ENCODE data around the gene PKP1.

PKP1 gene

GRCh38 chr1:201283836-201284553 lies 689 bp downstream of the PKP1 start:
- DNase-seq, result no peak

- no peak for DNase-seq
Observed at GRCh38 chr1:201284636-201285035, 1.3 kb downstream of the PKP1 start.

DNA sequence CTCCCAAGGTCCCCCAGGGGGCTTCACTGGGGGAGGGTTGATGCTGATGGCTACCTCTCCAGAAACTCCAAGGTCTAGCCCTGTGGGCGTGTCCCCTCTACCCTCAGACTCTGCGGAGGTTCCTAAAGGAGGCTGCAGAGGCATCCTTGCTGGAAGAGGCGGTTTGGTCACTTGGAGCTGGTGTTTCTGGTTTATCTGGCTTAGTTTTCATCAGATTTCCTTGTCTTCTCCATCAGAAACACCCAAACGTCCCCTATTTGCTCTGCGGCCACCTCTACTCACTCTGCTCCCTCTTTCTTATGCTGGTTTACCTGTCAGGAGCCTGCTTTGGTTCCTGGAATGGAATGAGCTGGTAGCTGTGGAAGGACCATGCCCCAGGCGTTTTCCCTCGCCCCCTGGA lies 2.5 kb downstream of the PKP1 start:
- DNase-seq, result no peak

- DNase-seq, result no peak
Observed at GRCh38 chr1:201286445-201286844, 3.1 kb downstream of the PKP1 start.

GRCh38 chr1:201288007-201288406 lies 4.7 kb downstream of the PKP1 start:
- no peak for DNase-seq

GRCh38 chr1:201288765-201289164 lies 5.5 kb downstream of the PKP1 start:
- no peak for DNase-seq

GRCh38 chr1:201290551-201290950 lies 7.2 kb downstream of the PKP1 start:
- no peak for DNase-seq

GRCh38 chr1:201291916-201292315 lies 8.6 kb downstream of the PKP1 start:
- DNase-seq, result no peak

GRCh38 chr1:201294876-201295275 lies 11.6 kb downstream of the PKP1 start:
- DNase-seq, result no peak

DNA sequence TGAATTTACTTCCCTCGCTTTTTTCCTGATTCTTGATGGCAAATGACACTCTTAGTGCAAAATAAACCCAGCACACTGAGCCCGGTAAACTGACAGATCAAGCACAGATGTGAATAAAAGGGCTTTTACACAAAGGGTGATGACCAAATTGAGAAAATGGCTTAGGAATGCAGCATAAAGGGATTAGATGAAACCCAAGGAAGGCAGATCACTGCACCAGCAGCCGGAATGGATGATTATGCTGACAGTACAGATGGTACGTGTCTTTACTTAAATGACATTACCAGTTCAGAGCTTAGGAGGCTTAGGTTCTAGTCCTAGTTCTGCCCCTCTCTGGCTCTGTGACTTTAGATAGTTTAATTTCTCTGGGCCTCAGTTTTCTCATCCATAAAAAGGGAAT lies 12.0 kb downstream of the PKP1 start:
- DNase-seq, result no peak

- DNase-seq, result no peak
Observed at GRCh38 chr1:201295861-201296260, 12.6 kb downstream of the PKP1 start.

DNA sequence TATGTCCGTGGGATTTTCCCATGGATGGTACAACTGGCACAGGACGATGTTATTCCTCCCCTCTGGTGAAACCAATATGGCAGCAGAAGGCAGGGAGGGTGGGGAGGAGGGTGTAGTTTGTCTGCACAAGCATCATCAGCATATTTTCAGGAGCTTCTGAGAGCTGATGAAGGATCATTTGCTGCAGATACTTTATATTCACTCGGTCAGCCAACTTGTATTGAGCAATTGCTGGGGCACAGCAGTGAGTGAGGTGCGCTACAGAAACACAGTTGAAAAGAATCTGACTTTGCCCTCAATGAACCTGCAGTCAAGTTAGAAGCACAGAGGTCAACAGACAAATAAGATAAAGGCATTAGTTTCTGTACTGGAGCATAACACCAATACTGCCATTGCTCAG lies 13.0 kb downstream of the PKP1 start:
- DNase-seq, result no peak

GRCh38 chr1:201298396-201299381 lies 15.4 kb downstream of the PKP1 start:
- no peak for DNase-seq

DNA sequence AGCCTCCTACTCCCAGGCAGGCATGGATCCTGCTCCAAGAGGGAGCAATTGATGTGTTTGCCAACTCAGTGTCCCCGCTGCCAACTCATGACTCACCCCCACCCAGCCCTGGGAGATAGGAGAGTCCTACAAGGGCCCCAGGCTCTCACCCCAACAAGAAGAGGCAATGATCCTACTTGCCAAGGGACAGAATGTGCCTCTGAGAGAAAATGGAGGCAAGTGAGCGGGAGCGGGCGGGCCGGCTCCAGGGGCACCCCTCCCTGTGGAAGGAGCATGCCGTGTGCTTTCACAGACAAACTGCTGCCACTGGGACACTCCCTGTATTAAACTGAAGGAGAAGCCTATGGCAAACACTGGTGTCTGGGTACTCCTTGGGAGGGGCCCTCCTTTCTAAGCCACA lies 16.7 kb downstream of the PKP1 start:
- no peak for DNase-seq

DNA sequence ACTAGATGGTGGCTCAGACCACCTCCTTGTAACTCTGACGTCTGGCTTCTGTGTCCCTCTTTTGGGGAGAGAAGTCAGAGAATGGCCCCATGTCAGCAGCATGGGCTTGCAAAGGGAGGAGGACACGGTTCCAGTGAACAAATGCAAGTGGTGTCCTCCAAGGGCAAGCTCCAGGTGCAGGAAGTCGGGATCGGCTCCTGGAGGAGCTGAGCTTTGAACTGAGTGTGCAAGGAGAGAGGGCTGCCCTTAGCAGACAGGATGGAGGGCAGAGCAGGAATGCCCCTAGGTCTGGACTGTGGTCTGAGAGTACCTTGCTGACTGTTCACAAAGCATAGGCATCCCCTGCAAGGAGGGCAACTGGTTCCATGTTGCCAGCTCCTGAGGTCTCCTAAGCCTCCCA lies 17.3 kb downstream of the PKP1 start:
- DNase-seq, result no peak

- no peak for DNase-seq
Observed at GRCh38 chr1:201302163-201303152, 19.2 kb downstream of the PKP1 start.

- no peak for DNase-seq
Observed at GRCh38 chr1:201304126-201304525, 20.8 kb downstream of the PKP1 start.

- no peak for DNase-seq
Observed at GRCh38 chr1:201305815-201306214, 22.5 kb downstream of the PKP1 start.

DNA sequence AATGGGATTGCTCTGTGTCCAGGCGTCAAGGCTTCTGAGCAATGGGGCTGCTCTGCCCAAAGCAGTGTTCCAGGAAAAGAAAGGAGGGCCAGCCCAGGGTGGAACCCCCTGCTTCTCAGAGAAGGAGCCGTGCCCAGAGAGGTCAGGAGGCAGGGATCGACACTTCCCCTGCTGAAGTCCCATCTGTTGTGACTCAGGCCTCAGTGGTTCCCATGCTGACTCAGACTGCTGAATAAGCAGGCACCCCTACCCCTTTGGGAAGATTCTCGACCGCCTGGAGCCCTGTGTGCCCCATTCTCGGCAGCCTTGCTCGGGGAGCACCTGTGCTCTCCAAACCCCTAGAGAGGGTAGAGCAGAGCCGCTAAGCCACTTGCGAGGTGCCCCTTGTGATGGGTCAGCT lies 23.9 kb downstream of the PKP1 start:
- DNase-seq, result no peak

DNA sequence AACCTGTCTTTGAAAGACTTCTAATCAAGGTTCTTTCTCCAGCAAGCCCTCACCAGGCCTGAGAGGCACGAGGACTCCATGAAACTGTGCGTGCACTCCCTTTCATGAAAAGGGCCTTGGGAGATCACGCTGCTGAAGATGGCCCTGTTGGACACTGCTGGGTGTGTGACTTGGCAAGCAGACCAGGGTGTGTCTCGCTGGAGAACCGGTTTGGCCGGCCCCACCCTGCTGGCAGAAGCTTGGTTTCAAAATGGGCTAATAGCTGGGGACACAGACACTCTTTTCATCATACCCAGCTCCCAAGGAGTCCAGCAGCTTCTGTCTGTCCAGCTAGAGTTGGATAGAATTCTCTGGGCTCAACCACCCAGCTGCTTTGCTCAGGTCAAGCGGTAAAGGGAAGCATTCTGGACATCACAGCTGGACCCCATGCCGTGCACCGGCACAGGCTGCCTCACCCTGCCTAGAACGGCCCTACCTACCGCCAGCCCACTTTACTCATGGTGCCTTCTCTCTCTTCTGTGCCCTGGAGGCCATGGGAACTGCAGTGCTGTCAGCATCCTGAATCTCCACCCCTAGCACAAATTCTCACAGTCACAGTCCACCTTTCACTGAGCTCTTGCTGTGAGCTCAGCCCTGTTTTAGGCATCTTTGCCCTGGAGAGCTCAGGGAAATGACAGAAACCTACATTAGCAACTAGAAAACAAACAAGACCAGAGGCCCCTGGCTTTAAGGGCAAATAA lies 24.6 kb downstream of the PKP1 start:
- DNase-seq, result no peak

- no peak for DNase-seq
Observed at GRCh38 chr1:201309416-201309815, 26.1 kb downstream of the PKP1 start.
